22Rv1 (cell line): ENCODE results near the gene ESR1.

Source experiments
- CTCF ChIP-seq: fragments of 450-650 bp; IDR thresholded peaks from 2 replicates; pipeline ENCODE4 v1.5.1; 2017; ENCODE audit warnings: mild to moderate bottlenecking
- ZFX ChIP-seq: fragments of 450-650 bp; IDR thresholded peaks from 2 replicates; pipeline ENCODE4 v1.6.1; 2017; ENCODE audit warnings: antibody characterized with exemption, borderline replicate concordance

GRCh38 chr6:152085451-152085921 lies 278.0 kb downstream of the ESR1 start:
- no peak for TF ChIP-seq CTCF
- TF ChIP-seq ZFX = no peak
